Measurements from ENCODE around the gene EPHB1. TPM values are rescaled to one million over a fixed set of nuclear protein-coding genes. Genes with fewer than 3 reads are reported as not detected.

The EPHB1 gene
- total and polyA plus RNA-seq, 2 experiments from 2014 or later, result 0.45 to 1.7 TPM

DNA sequence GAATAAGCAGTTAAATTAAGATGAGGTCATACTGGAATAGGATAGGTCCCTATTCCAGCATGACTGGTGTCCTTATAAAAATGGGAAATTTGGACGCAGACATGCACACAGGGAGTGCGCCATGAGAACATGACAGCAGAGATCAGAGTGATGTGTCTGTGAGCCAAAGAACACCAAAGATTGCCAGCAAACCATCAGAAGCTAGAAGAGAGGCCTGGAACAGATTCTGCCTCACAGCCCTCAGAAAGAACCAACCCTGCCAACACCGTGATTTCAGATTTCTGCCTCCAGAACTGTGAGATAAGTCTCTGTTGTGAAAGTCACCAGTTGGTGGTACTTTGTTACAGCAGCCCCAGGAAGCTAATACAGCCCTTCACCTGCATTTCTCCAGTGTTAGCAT is 34.7 kb downstream of the EPHB1 start:
- H3K9me3 ChIP-seq (ENCODE audit: low read depth), result no peaks in the 10 kb centered on the region
- no peak overlapping the region for H3K4me3 ChIP-seq
- DNase-seq (ENCODE audit: low read depth in 1 of 2, low spot score in 1 of 2), result no peak
- no peaks in the 10 kb centered on the region for H3K27me3 ChIP-seq
- TF ChIP-seq, protein P1, sequence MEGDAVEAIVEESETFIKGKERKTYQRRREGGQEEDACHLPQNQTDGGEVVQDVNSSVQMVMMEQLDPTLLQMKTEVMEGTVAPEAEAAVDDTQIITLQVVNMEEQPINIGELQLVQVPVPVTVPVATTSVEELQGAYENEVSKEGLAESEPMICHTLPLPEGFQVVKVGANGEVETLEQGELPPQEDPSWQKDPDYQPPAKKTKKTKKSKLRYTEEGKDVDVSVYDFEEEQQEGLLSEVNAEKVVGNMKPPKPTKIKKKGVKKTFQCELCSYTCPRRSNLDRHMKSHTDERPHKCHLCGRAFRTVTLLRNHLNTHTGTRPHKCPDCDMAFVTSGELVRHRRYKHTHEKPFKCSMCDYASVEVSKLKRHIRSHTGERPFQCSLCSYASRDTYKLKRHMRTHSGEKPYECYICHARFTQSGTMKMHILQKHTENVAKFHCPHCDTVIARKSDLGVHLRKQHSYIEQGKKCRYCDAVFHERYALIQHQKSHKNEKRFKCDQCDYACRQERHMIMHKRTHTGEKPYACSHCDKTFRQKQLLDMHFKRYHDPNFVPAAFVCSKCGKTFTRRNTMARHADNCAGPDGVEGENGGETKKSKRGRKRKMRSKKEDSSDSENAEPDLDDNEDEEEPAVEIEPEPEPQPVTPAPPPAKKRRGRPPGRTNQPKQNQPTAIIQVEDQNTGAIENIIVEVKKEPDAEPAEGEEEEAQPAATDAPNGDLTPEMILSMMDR (IDR thresholded peaks at IDR 0.05; ENCODE audit: low read depth, low read length), result no peak
- no peaks in the 10 kb centered on the region for H3K36me3 ChIP-seq
- no peaks in the 10 kb centered on the region for H3K4me1 ChIP-seq (ENCODE audit: low read depth)
- no peak overlapping the region for H3K27ac ChIP-seq

DNA sequence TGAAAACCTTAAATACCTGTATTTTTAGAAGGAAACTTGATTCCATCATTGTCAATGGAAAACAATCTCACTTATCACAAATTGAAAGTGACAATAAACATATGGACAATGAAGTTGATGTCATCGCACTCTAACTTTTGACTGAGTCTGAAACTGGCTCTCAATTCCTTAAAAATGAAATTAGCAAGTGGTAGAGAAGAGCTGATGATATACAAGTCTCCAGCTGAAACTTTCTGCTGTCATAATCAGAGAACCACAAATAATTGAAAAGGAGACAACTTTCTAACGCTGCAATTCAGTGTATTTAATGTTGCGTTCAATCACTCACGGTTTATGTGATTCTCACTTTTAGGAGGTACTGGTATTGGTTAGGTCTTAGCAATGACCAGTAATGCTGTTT is 37.5 kb downstream of the EPHB1 start:
- Histone ChIP-seq H3K9me3 (ENCODE audit: low read depth) (no peaks in the 10 kb centered on the region), H3K36me3 (no peaks in the 10 kb centered on the region), H3K4me1 (ENCODE audit: low read depth) (no peaks in the 10 kb centered on the region), H3K4me3 (no peak overlapping the region), H3K27ac (no peak overlapping the region), H3K27me3 (peaks cover 5% of the 10 kb centered on the region)
- no peak for DNase-seq (ENCODE audit: low read depth in 1 of 2, low spot score in 1 of 2)
- TF ChIP-seq, protein P1 (IDR thresholded peaks at IDR 0.05; ENCODE audit: low read depth, low read length), result no peak

DNA sequence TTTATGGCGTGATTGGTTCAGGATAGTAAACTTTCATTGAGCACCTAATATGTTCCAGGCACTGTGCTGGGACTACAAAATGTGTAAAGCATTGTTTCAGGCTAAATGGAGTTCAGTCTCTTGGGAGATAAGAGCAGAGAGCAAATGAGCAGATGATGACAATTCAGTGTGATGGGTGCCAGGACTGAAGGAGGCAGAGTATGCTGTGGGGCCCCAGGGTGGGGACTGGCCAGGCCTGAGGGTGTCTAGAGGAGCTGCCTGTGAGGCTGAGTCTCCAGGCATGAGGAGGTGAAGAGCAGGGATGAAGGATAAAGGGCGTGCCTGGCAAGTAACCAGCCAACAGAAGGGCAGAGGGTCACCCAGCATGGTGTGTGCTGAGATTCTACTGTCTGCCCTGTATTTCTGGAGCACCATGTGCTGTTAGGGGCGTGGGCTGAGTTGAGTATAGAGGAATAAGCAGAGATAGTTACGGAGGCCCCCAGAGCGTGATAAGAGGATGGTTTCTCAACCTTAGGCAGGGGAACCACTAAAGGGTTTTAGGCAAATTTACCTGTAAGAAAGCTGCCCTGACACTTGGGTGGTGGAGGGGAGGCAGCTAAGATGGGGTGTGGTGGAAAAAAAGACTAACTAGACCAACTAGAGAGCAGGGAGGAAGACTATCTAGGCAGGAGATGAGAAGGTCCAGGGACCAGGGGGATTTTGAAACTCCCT is 38.5 kb downstream of the EPHB1 start:
- peaks cover 5% of the 10 kb centered on the region for H3K27me3 ChIP-seq
- DNase-seq (ENCODE audit: low read depth in 1 of 2, low spot score in 1 of 2), result no peak
- H3K9me3 ChIP-seq (ENCODE audit: low read depth), result no peaks in the 10 kb centered on the region
- TF ChIP-seq, protein P1 (IDR thresholded peaks at IDR 0.05; ENCODE audit: low read depth, low read length), result no peak
- H3K4me1 ChIP-seq (ENCODE audit: low read depth), result no peaks in the 10 kb centered on the region
- no peaks in the 10 kb centered on the region for H3K36me3 ChIP-seq
- no peak overlapping the region for H3K27ac ChIP-seq
- H3K4me3 ChIP-seq, result no peak overlapping the region

DNA sequence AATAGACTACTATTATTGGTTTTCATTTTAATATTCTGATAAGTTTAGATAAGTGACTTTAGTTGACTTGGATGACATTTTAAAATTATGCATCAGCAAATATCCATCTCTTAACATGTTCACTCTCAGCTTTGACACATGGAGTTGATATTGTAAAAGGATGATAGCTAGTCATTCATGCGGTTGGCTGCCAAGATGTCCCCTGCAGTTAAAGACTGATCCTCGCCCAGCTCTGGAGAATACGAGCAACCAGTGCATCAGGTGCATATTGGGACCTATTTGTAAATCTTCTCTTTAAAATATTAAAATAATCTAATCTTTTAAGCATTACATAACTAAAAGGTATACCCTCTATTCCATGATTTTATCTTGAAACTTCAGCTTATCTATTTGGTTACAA is 41.9 kb downstream of the EPHB1 start:
- H3K4me3 ChIP-seq, result no peak overlapping the region
- no peak overlapping the region for H3K27ac ChIP-seq
- TF ChIP-seq, protein P1 (IDR thresholded peaks at IDR 0.05; ENCODE audit: low read depth, low read length), result no peak
- DNase-seq (ENCODE audit: low read depth in 1 of 2, low spot score in 1 of 2), result no peak
- no peaks in the 10 kb centered on the region for H3K4me1 ChIP-seq (ENCODE audit: low read depth)
- H3K36me3 ChIP-seq, result no peaks in the 10 kb centered on the region
- H3K27me3 ChIP-seq, result peaks cover 5% of the 10 kb centered on the region
- no peaks in the 10 kb centered on the region for H3K9me3 ChIP-seq (ENCODE audit: low read depth)

DNA sequence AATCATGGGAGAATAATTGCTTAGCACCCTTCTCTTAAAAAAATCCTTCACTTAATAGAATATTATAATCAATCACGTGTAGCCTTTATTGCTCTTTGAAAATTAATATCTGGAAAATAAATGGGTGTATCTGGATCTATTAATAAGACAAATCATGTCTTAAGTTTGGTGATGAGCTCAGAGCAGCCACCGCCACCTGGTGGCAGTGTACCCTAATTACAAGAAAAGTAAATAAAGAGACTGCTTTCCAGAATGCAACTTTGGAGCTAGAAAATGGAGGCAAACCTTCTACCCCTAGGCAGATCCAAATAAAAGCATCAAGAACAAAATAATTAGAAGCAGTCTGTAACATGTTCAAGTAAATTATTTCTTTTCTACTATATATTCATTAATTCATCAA is 43.5 kb downstream of the EPHB1 start:
- TF ChIP-seq, protein P1 (IDR thresholded peaks at IDR 0.05; ENCODE audit: low read depth, low read length), result no peak
- H3K4me3 ChIP-seq, result no peak overlapping the region
- H3K36me3 ChIP-seq, result no peaks in the 10 kb centered on the region
- H3K27ac ChIP-seq, result no peak overlapping the region
- peaks cover 5% of the 10 kb centered on the region for H3K27me3 ChIP-seq
- DNase-seq (ENCODE audit: low read depth in 1 of 2, low spot score in 1 of 2), result no peak
- H3K9me3 ChIP-seq (ENCODE audit: low read depth), result no peaks in the 10 kb centered on the region
- H3K4me1 ChIP-seq (ENCODE audit: low read depth), result no peaks in the 10 kb centered on the region

Measured in cardiac muscle cell (in vitro differentiated cells and primary cell).